H9 (cell line): ENCODE data around the gene KCTD19. TPM values are rescaled to one million over a fixed set of nuclear protein-coding genes. Genes with fewer than 3 reads are reported as not detected.

Experiments used
- DNase-seq: peaks from one replicate; pipeline ENCODE4 v3.0.0-alpha.2; 2017
- H2AFZ ChIP-seq: one replicate; pipeline ENCODE4 v1.6.1; 2013; ENCODE audit warnings: mild to moderate bottlenecking, low read length, control low read depth, moderate library complexity
- H2AK5ac ChIP-seq: 2 replicates; pipeline ENCODE4 v1.6.1; 2013; ENCODE audit warnings: low read length, control low read depth, mixed read lengths; ENCODE audit not compliant: insufficient read length
- H2BK120ac ChIP-seq: one replicate; pipeline ENCODE4 v1.6.1; 2013; ENCODE audit warnings: low read depth, mild to moderate bottlenecking, low read length, control low read depth, inconsistent platforms; ENCODE audit not compliant: poor library complexity, severe bottlenecking
- H2BK12ac ChIP-seq: 2 replicates; pipeline ENCODE4 v1.6.1; 2013; ENCODE audit warnings: low read length, control low read depth, mixed read lengths, low read depth; ENCODE audit not compliant: insufficient read length
- H2BK15ac ChIP-seq: 2 replicates; pipeline ENCODE4 v1.6.1; 2013; ENCODE audit warnings: low read depth, low read length, control low read depth
- H2BK20ac ChIP-seq: one replicate; pipeline ENCODE4 v1.6.1; 2013; ENCODE audit warnings: low read depth, mild to moderate bottlenecking, low read length, control low read depth, inconsistent platforms; ENCODE audit not compliant: poor library complexity, severe bottlenecking
- H2BK5ac ChIP-seq: 2 replicates; pipeline ENCODE4 v1.6.1; 2013; ENCODE audit warnings: low read length, control low read depth, mixed read lengths; ENCODE audit not compliant: insufficient read length
- H3K14ac ChIP-seq: 2 replicates; pipeline ENCODE4 v1.6.1; 2013; ENCODE audit warnings: low read length, control low read depth; ENCODE audit not compliant: insufficient read depth
- H3K18ac ChIP-seq: 2 replicates; pipeline ENCODE4 v1.6.1; 2013; ENCODE audit warnings: low read depth, mild to moderate bottlenecking, mixed read lengths, low read length, control low read depth; ENCODE audit not compliant: insufficient read length
- H3K23ac ChIP-seq: 2 replicates; pipeline ENCODE4 v1.6.1; 2013; ENCODE audit warnings: low read length, control low read depth, mixed read lengths, low read depth; ENCODE audit not compliant: insufficient read length
- H3K23me2 ChIP-seq: 2 replicates; pipeline ENCODE4 v1.6.1; 2013; ENCODE audit warnings: low read depth, mild to moderate bottlenecking, mixed read lengths, low read length, control low read depth; ENCODE audit not compliant: insufficient read length, poor library complexity, severe bottlenecking
- H3K27ac ChIP-seq: 2 replicates; pipeline ENCODE4 v1.5.1; 2013; ENCODE audit warnings: low read length, control low read depth, mixed read lengths, low read depth; ENCODE audit not compliant: insufficient read length
- H3K27me3 ChIP-seq: 2 replicates; pipeline ENCODE4 v1.6.1; 2013; ENCODE audit warnings: low read length, control low read depth, inconsistent platforms; ENCODE audit not compliant: insufficient read depth
- H3K4ac ChIP-seq: 2 replicates; pipeline ENCODE4 v1.6.1; 2013; ENCODE audit warnings: low read depth, mild to moderate bottlenecking, control low read depth, inconsistent platforms, low read length, moderate library complexity
- H3K4me1 ChIP-seq: 2 replicates; pipeline ENCODE4 v1.6.1; 2013; ENCODE audit warnings: low read length, control low read depth, inconsistent platforms; ENCODE audit not compliant: insufficient read depth
- H3K4me2 ChIP-seq: 2 replicates; pipeline ENCODE4 v1.6.1; 2013; ENCODE audit warnings: low read length, control low read depth, mixed read lengths; ENCODE audit not compliant: insufficient read length, insufficient read depth
- H3K56ac ChIP-seq: 2 replicates; pipeline ENCODE4 v1.6.1; 2013; ENCODE audit warnings: low read depth, mild to moderate bottlenecking, mixed read lengths, low read length, control low read depth; ENCODE audit not compliant: insufficient read length
- H3K79me1 ChIP-seq: 2 replicates; pipeline ENCODE4 v1.6.1; 2013; ENCODE audit warnings: low read depth, mild to moderate bottlenecking, moderate library complexity, low read length, control low read depth, inconsistent platforms; ENCODE audit not compliant: insufficient read depth, poor library complexity, severe bottlenecking
- H3K79me2 ChIP-seq: 2 replicates; pipeline ENCODE4 v1.6.1; 2013; ENCODE audit warnings: low read length, control low read depth, inconsistent platforms; ENCODE audit not compliant: insufficient read depth
- H3K9ac ChIP-seq: 2 replicates; pipeline ENCODE4 v1.6.1; 2013; ENCODE audit warnings: low read length, control low read depth, mixed read lengths; ENCODE audit not compliant: insufficient read length; ENCODE audit errors: extremely low read depth
- H3K9me3 ChIP-seq: one replicate; pipeline ENCODE4 v1.6.1; 2013; ENCODE audit warnings: low read depth, low read length, inconsistent platforms; ENCODE audit not compliant: control insufficient read depth
- H3T11ph ChIP-seq: one replicate; pipeline ENCODE4 v1.6.1; 2013; ENCODE audit warnings: mild to moderate bottlenecking, low read length, control low read depth, inconsistent platforms
- H4K20me1 ChIP-seq: one replicate; pipeline ENCODE4 v1.6.1; 2013; ENCODE audit not compliant: control insufficient read depth, insufficient read length, insufficient read depth
- H4K5ac ChIP-seq: 2 replicates; pipeline ENCODE4 v1.6.1; 2013; ENCODE audit warnings: low read depth, mild to moderate bottlenecking, mixed read lengths, low read length, control low read depth; ENCODE audit not compliant: insufficient read length
- H4K8ac ChIP-seq: replicated peaks from 2 replicates; pipeline ENCODE4 v1.6.1; 2013; ENCODE audit warnings: low read length, control low read depth, mixed read lengths, low read depth; ENCODE audit not compliant: insufficient read length
- H4K91ac ChIP-seq: 2 replicates; pipeline ENCODE4 v1.6.1; 2013; ENCODE audit warnings: low read depth, mild to moderate bottlenecking, moderate library complexity, mixed read lengths, low read length, control low read depth; ENCODE audit not compliant: insufficient read length
- H3K27ac Mint-ChIP-seq, 3 experiments: 2 replicates in 2 of 3; 3 replicates in 1 of 3; pipeline ENCODE4 v1.8.0; 2020 to 2021; ENCODE audit warnings: mixed read lengths in 3 of 3, mild to moderate bottlenecking in 1 of 3, moderate library complexity in 1 of 3
- H3K27me3 Mint-ChIP-seq: 2 replicates; pipeline ENCODE4 v1.8.0; 2021; ENCODE audit warnings: low read depth, mild to moderate bottlenecking, moderate library complexity, mixed read lengths
- H3K36me3 Mint-ChIP-seq, 3 experiments: 2 replicates in 2 of 3; 3 replicates in 1 of 3; pipeline ENCODE4 v1.8.0; 2020 to 2021; ENCODE audit warnings: low read depth in 3 of 3, mixed read lengths in 3 of 3; ENCODE audit not compliant: insufficient read depth in 1 of 3
- H3K4me1 Mint-ChIP-seq, 2 experiments: 2 replicates each; pipeline ENCODE4 v1.8.0; 2020; ENCODE audit warnings: mixed read lengths in 2 of 2
- H3K4me3 Mint-ChIP-seq, 2 experiments: 2 replicates in 1 of 2; 3 replicates in 1 of 2; pipeline ENCODE4 v1.8.0; 2020 to 2021; ENCODE audit warnings: mild to moderate bottlenecking in 2 of 2, mixed read lengths in 2 of 2, moderate library complexity in 1 of 2
- H3K9me3 Mint-ChIP-seq, 2 experiments: 2 replicates in 1 of 2; 3 replicates in 1 of 2; pipeline ENCODE4 v1.8.0; 2020; ENCODE audit warnings: mild to moderate bottlenecking in 2 of 2, mixed read lengths in 2 of 2, moderate library complexity in 1 of 2
- WGBS: extraction: QIAGEN DNeasy Blood & Tissue Kit; methylation state at CpG from one replicate; pipeline ENCODE4 v1.1.7; 2013; ENCODE audit warnings: missing lambda C conversion rate, low lambda C conversion rate, mixed read lengths; ENCODE audit not compliant: insufficient read length; ENCODE audit errors: extremely low coverage; 5-methylcytosine and 5-hydroxymethylcytosine counted together
- total RNA-seq: library from RNA; stranded (reverse); gene quantifications from 2 replicates; pipeline ENCODE4 v1.2.1, GENCODE V29; 2021
- TF ChIP-seq, protein P1 (sequence below): fragments of 200-600 bp; sonication (generic); conservative IDR thresholded peaks from 3 replicates; pipeline ENCODE4 v1.8.0; 2021; ENCODE audit warnings: antibody characterized with exemption, mild to moderate bottlenecking

KCTD19 gene
- total RNA-seq, 1 experiment from 2014 or later, result 0.13 TPM

DNA sequence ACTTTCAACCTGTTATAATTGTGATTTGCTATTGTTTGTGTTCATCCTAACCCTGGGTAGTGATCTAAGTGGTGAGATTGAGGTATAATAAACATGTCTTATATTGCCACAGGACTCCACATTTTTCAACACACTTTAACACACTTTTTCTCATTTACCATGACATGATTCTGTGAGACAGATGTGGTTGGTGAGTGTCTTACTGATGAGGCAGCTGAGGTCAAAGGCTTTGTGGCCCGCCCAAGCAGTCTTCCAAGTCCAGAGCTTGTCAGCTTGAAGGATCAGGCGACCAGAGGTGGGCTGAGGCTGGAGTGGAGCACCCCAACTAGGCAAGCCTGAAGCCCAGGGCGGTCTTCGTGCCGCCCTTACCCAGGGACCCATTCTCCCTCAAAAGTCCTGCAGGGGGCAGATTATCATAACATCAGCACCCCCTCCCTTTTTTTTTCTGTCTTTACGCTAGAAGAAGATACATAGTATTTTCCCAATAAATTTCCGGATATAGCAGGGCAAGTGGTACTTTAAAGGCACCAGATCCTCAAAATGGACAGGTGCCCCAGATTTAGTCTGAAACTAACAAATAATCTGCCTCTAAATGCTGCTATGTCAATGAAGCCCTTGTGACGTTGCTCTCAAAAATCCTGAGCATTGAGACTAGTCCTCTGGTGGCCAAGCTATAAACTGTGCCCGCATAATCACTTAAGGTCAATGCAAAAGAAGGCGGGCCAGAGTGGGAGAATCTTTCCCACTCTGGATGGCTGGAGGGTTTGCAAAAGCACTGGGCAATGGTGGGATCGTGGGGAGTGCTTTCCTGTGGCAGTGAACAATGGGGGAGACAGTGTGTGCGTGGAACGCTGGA is 21.1 kb downstream of the KCTD19 start:
- Histone ChIP-seq H4K5ac (no peak overlapping the region), H3K79me2 (no peaks in the 10 kb centered on the region), H4K20me1 (no peaks in the 10 kb centered on the region), H3K56ac (no peak overlapping the region), H3T11ph (no peak overlapping the region), H3K9ac (no peak overlapping the region), H4K8ac (no peak overlapping the region), H2AFZ (no peak overlapping the region), H2BK5ac (no peak overlapping the region), H3K23ac (no peak overlapping the region), H2AK5ac (no peak overlapping the region), H2BK15ac (no peak overlapping the region), H3K14ac (no peak overlapping the region), H2BK120ac (no peak overlapping the region), H2BK20ac (no peak overlapping the region), H4K91ac (no peak overlapping the region), H3K79me1 (no peaks in the 10 kb centered on the region), H3K23me2 (no peaks in the 10 kb centered on the region), H3K18ac (no peak overlapping the region), H3K4me2 (no peak overlapping the region), H3K4ac (no peak overlapping the region), H3K27ac (no peak overlapping the region), H2BK12ac (no peak overlapping the region), H3K9me3 (no peaks in the 10 kb centered on the region), H3K4me1 (no peaks in the 10 kb centered on the region), H3K27me3 (no peaks in the 10 kb centered on the region)
- H3K9me3 Mint-ChIP-seq, result no peaks in the 10 kb centered on the region
- WGBS, result no CpG with 5 or more reads among the region's 13 CpGs
- no peak overlapping the region for H3K27ac Mint-ChIP-seq
- TF ChIP-seq, protein P1, sequence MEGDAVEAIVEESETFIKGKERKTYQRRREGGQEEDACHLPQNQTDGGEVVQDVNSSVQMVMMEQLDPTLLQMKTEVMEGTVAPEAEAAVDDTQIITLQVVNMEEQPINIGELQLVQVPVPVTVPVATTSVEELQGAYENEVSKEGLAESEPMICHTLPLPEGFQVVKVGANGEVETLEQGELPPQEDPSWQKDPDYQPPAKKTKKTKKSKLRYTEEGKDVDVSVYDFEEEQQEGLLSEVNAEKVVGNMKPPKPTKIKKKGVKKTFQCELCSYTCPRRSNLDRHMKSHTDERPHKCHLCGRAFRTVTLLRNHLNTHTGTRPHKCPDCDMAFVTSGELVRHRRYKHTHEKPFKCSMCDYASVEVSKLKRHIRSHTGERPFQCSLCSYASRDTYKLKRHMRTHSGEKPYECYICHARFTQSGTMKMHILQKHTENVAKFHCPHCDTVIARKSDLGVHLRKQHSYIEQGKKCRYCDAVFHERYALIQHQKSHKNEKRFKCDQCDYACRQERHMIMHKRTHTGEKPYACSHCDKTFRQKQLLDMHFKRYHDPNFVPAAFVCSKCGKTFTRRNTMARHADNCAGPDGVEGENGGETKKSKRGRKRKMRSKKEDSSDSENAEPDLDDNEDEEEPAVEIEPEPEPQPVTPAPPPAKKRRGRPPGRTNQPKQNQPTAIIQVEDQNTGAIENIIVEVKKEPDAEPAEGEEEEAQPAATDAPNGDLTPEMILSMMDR, result peak; percentile 37
- H3K27me3 Mint-ChIP-seq, result peaks cover 38% of the 10 kb centered on the region
- DNase-seq, result no peak
- H3K36me3 Mint-ChIP-seq, result no peaks in the 10 kb centered on the region
- no peak overlapping the region for H3K4me3 Mint-ChIP-seq
- H3K4me1 Mint-ChIP-seq, result no peaks in the 10 kb centered on the region
